Liver (tissue), 9 donors: Measurements from ENCODE around the gene PHF20. TPM values are rescaled to one million over a fixed set of nuclear protein-coding genes. Genes with fewer than 3 reads are reported as not detected.

Experiments
- DNase-seq: peaks from one replicate; pipeline ENCODE4 v3.0.0-alpha.2; 2017; ENCODE audit warnings: low spot score
- H3K27ac ChIP-seq, 2 donors: one replicate each; pipeline ENCODE4 v1.7.0; 2013; ENCODE audit warnings: inconsistent platforms in 2 of 2, low read length in 2 of 2, control low read depth in 1 of 2, low read depth in 1 of 2, mild to moderate bottlenecking in 1 of 2
- H3K27me3 ChIP-seq, 4 donors: one replicate each; pipeline versions ENCODE4 v1.6.1 to v1.7.0; 2013; ENCODE audit warnings: low read length in 3 of 4, inconsistent platforms in 1 of 4, mild to moderate bottlenecking in 1 of 4, moderate library complexity in 1 of 4; ENCODE audit not compliant: control insufficient read depth in 4 of 4, insufficient read depth in 4 of 4
- H3K36me3 ChIP-seq, 4 donors: one replicate each; pipeline versions ENCODE4 v1.6.1 to v1.7.0; 2013; ENCODE audit warnings: low read length in 3 of 4, mild to moderate bottlenecking in 3 of 4, low read depth in 1 of 4, moderate library complexity in 1 of 4; ENCODE audit not compliant: control insufficient read depth in 4 of 4, insufficient read depth in 3 of 4
- H3K4me1 ChIP-seq, 4 donors: one replicate each; pipeline versions ENCODE4 v1.6.1 to v1.7.0; 2013; ENCODE audit warnings: low read length in 3 of 4, mild to moderate bottlenecking in 3 of 4, moderate library complexity in 1 of 4; ENCODE audit not compliant: control insufficient read depth in 4 of 4, insufficient read depth in 4 of 4
- H3K4me3 ChIP-seq, 3 donors: one replicate each; pipeline versions ENCODE4 v1.6.1 to v1.7.0; 2013; ENCODE audit warnings: low read length in 3 of 3, control low read depth in 1 of 3, low read depth in 1 of 3, mild to moderate bottlenecking in 1 of 3
- H3K9ac ChIP-seq, 2 donors: one replicate each; pipeline ENCODE4 v1.7.0; 2013; ENCODE audit warnings: low read length in 2 of 2, mild to moderate bottlenecking in 2 of 2, moderate library complexity in 2 of 2, control low read depth in 1 of 2, low read depth in 1 of 2
- H3K9me3 ChIP-seq, 4 donors: one replicate each; pipeline versions ENCODE4 v1.6.1 to v1.7.0; 2013; ENCODE audit warnings: low read length in 3 of 4; ENCODE audit not compliant: control insufficient read depth in 4 of 4
- EGR1 ChIP-seq, 2 donors: IDR thresholded peaks; 2 replicates each; pipeline ENCODE4 v1.6.1; 2016 to 2018; ENCODE audit warnings: antibody characterized with exemption in 2 of 2, low read depth in 2 of 2
- FOXA1 ChIP-seq: IDR thresholded peaks from 2 replicates; pipeline ENCODE4 v1.6.1; 2016; ENCODE audit warnings: antibody characterized with exemption
- FOXA2 ChIP-seq: IDR thresholded peaks from 2 replicates; pipeline ENCODE4 v1.6.1; 2016; ENCODE audit warnings: antibody characterized with exemption
- HNF4A ChIP-seq, 2 donors: conservative IDR thresholded peaks; 2 replicates each; pipeline ENCODE4 v1.6.1; 2016; ENCODE audit warnings: antibody characterized with exemption in 2 of 2, mild to moderate bottlenecking in 2 of 2
- HNF4G ChIP-seq: IDR thresholded peaks from 2 replicates; pipeline ENCODE4 v1.6.1; 2016; ENCODE audit warnings: antibody characterized with exemption
- JUND ChIP-seq, 2 donors: IDR thresholded peaks; 2 replicates each; pipeline ENCODE4 v1.6.1; 2016; ENCODE audit warnings: antibody characterized with exemption in 2 of 2
- RAD21 ChIP-seq, 2 donors: IDR thresholded peaks; 2 replicates each; pipeline ENCODE4 v1.6.1; 2016; ENCODE audit warnings: antibody characterized with exemption in 2 of 2, mild to moderate bottlenecking in 2 of 2
- REST ChIP-seq: IDR thresholded peaks from 2 replicates; pipeline ENCODE4 v1.6.1; 2016; ENCODE audit warnings: antibody characterized with exemption, mild to moderate bottlenecking
- RXRA ChIP-seq, 2 donors: IDR thresholded peaks; 2 replicates each; pipeline ENCODE4 v1.6.1; 2017 to 2018; ENCODE audit warnings: antibody characterized with exemption in 2 of 2, mild to moderate bottlenecking in 1 of 2
- SP1 ChIP-seq: IDR thresholded peaks from 2 replicates; pipeline ENCODE4 v1.6.1; 2018; ENCODE audit warnings: antibody characterized with exemption, mild to moderate bottlenecking
- TAF1 ChIP-seq: conservative IDR thresholded peaks from 2 replicates; pipeline ENCODE4 v1.6.1; 2016; ENCODE audit warnings: antibody characterized with exemption, mild to moderate bottlenecking
- WGBS: extraction: QIAGEN DNeasy Blood & Tissue Kit; methylation state at CpG from one replicate; pipeline ENCODE4 v1.1.7; 2013; 5-methylcytosine and 5-hydroxymethylcytosine counted together
- polyA plus RNA-seq, 2 donors: library from polyadenylated mRNA; stranded (reverse) in 1 of 2; unstranded in 1 of 2; fragments of 200-250 nt in 1 of 2; fragments of >200 nt in 1 of 2; fragmentation: Nextera tagmentation in 1 of 2; extraction: Ambion mirVana in 1 of 2; gene quantifications; one replicate each; pipeline versions ENCODE4 v1.2.1 to v1.2.3, GENCODE V29; 2013 to 2015
- total RNA-seq, 2 donors: library from RNA; depleted of rRNA; stranded (reverse); fragments of >200 nt; gene quantifications; one replicate each; pipeline ENCODE4 v1.2.3, GENCODE V29; 2014
- TF ChIP-seq, protein P1 (sequence below): IDR thresholded peaks from 2 replicates; pipeline ENCODE4 v1.6.1; 2016; ENCODE audit warnings: antibody characterized with exemption
- TF ChIP-seq, protein P2 (sequence below): IDR thresholded peaks from 2 replicates; pipeline ENCODE4 v1.6.1; 2016; ENCODE audit warnings: antibody characterized with exemption
- TF ChIP-seq, protein P3 (sequence below): fragments of 150-350 bp; IDR thresholded peaks from 2 replicates; pipeline ENCODE4 v1.5.1; 2017; ENCODE audit warnings: improper control_type of control experiment, low read depth, low read length; ENCODE audit not compliant: missing input control
- donor health status: healthy.
- donor health status: healthy.
- donor health status: healthy.
- donor health status: healthy.
- donor health status: healthy.

The PHF20 gene
- total and polyA plus RNA-seq, 4 donors = 5.1 to 11.7 (median 10.3) TPM

- H3K9me3 ChIP-seq = no peaks in the 10 kb centered on the region
- no peaks in the 10 kb centered on the region for H3K27me3 ChIP-seq
- H3K4me1 ChIP-seq = no peaks in the 10 kb centered on the region
- DNase-seq = no peak
- H3K9ac ChIP-seq = no peak overlapping the region
- TF ChIP-seq, protein P1, sequence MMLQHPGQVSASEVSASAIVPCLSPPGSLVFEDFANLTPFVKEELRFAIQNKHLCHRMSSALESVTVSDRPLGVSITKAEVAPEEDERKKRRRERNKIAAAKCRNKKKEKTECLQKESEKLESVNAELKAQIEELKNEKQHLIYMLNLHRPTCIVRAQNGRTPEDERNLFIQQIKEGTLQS = no peak
- TF ChIP-seq, protein P2, sequence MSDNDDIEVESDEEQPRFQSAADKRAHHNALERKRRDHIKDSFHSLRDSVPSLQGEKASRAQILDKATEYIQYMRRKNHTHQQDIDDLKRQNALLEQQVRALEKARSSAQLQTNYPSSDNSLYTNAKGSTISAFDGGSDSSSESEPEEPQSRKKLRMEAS = no peak
- TF ChIP-seq EGR1 (IDR thresholded peaks at IDR 0.05; ENCODE audit: low read depth in 2 of 2) (no peak), FOXA2 (no peak), JUND (IDR thresholded peaks at IDR 0.05) (no peak), RAD21 (IDR thresholded peaks at IDR 0.05) (no peak)
- TF ChIP-seq, protein P3, sequence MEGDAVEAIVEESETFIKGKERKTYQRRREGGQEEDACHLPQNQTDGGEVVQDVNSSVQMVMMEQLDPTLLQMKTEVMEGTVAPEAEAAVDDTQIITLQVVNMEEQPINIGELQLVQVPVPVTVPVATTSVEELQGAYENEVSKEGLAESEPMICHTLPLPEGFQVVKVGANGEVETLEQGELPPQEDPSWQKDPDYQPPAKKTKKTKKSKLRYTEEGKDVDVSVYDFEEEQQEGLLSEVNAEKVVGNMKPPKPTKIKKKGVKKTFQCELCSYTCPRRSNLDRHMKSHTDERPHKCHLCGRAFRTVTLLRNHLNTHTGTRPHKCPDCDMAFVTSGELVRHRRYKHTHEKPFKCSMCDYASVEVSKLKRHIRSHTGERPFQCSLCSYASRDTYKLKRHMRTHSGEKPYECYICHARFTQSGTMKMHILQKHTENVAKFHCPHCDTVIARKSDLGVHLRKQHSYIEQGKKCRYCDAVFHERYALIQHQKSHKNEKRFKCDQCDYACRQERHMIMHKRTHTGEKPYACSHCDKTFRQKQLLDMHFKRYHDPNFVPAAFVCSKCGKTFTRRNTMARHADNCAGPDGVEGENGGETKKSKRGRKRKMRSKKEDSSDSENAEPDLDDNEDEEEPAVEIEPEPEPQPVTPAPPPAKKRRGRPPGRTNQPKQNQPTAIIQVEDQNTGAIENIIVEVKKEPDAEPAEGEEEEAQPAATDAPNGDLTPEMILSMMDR = no peak
- H3K36me3 ChIP-seq = peaks cover 0 to 12% (median 5%) of the 10 kb centered on the region in 4 donors
- H3K4me3 ChIP-seq = no peak overlapping the region
- H3K27ac ChIP-seq = no peak overlapping the region
- WGBS = 96% methylated on average over 3 of the region's 3 CpGs
These were observed 132.0 kb downstream of the PHF20 start for GRCh38 chr20:35903843-35904242.

DNA sequence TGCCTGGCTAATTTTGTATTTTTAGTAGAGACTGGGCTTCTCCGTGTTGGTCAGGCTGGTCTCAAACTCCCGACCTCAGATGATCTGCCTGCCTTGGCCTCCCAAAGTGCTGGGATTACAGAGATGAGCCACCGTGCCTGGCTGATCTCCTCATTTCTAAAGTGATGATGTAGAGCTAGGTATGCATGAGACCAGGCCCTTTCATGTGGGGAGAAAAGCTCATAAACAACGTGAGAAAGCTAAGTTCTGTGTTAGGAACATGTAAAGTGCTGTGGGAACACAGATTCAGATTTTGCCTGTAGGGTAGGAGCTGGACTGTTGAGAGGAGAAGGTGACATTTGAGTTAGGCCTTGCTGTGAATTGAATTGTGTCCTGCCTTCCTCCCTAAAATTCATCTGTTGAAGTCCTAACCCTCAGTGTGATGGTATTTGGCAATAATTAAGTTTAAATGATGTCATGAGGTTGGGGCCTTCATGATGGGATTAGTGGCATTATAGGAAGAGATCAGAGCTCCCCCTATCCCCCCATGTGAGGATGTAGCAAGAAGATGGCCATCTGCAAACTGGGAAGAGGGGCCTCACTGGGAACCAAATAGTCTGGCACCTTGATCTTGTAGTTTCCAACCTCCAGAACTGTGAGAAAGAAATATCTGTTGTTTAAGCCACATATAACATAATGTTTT lies 133.3 kb downstream of the PHF20 start:
- H3K27me3 ChIP-seq = no peaks in the 10 kb centered on the region
- H3K27ac ChIP-seq = no peak overlapping the region
- WGBS = 85% methylated on average over 4 of the region's 4 CpGs
- no peak overlapping the region for H3K4me3 ChIP-seq
- peaks cover 0 to 5% (median 2%) of the 10 kb centered on the region in 4 donors for H3K36me3 ChIP-seq
- H3K9me3 ChIP-seq = no peaks in the 10 kb centered on the region
- DNase-seq = no peak
- TF ChIP-seq RXRA (IDR thresholded peaks at IDR 0.05) (no peak), FOXA1 (no peak), TAF1 (no peak), SP1 (no peak)
- TF ChIP-seq, protein P2 = no peak
- no peak overlapping the region for H3K9ac ChIP-seq
- no peaks in the 10 kb centered on the region for H3K4me1 ChIP-seq

DNA sequence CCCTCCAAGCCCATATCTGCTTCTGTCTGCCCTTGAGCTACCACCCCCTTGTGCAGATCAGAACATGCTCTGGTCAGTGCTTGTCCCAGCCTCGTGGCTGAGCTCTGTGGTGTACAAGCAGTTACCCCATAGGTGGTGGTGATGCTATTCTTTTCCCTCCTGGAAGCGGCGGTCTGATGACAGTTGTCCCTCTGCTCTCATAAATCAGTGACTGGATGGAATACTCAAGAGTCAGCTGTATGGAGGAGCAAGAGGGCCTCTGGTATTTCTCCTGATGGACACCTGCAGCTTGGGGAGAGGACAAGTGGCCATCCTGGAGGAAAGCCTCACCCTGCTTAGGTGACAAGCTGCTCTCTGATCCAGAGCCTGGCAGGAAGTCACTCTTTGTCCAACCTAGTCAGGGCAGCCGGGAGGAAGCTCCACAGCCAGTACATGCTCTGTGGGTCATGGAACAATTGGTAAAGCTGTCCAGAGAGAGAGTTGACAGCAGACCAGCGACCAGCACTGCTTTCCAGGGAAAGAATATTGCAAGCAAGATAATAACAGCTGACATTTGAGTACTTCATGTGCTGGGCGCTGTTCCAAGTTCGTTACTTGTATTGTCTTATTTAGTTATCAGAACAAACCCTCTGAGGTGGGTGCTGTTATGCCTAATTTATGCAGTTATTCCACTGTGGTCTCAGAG lies 135.3 kb downstream of the PHF20 start:
- no peaks in the 10 kb centered on the region for H3K9me3 ChIP-seq
- H3K4me3 ChIP-seq = no peak overlapping the region
- H3K9ac ChIP-seq = no peak overlapping the region
- no peaks in the 10 kb centered on the region for H3K4me1 ChIP-seq
- no peak overlapping the region for H3K27ac ChIP-seq
- no peak for DNase-seq
- H3K27me3 ChIP-seq = no peaks in the 10 kb centered on the region
- WGBS = 90% methylated on average over 7 of the region's 7 CpGs
- H3K36me3 ChIP-seq = peaks cover 0 to 4% (median 0%) of the 10 kb centered on the region in 4 donors
- TF ChIP-seq HNF4G (no peak), RXRA (IDR thresholded peaks at IDR 0.05) (no peak), EGR1 (IDR thresholded peaks at IDR 0.05; ENCODE audit: low read depth in 2 of 2) (no peak), HNF4A (conservative IDR thresholded peaks at IDR 0.05) (no peak), REST (no peak), SP1 (no peak), FOXA1 (no peak)
- TF ChIP-seq, protein P3 = no peak
- TF ChIP-seq, protein P1 = no peak
